ENCODE measurements around the gene BRS3.
"Not testable (repeated sequence)": the region's sequence is repeated elsewhere in the genome, so short reads cannot be mapped to it uniquely, and the experiment has no call there.

Gene BRS3

GRCh38 chrX:136487647-136488046 lies at the start of gene BRS3:
Gene BRS3, plus strand, starts transcription at chrX:136487947. Its CDS starts 168 bp downstream, at chrX:136488115.
- DNase-seq, result no peak

- DNase-seq, result no peak
These were observed 49.6 kb upstream of the BRS3 start for GRCh38 chrX:136438192-136438591.

- not testable (repeated sequence) for DNase-seq
These were observed 42.1 kb upstream of the BRS3 start for GRCh38 chrX:136445674-136446073.

GRCh38 chrX:136446208-136446607 lies 41.5 kb upstream of the BRS3 start:
- no peak for DNase-seq

GRCh38 chrX:136447308-136447707 lies 40.4 kb upstream of the BRS3 start:
- DNase-seq, result no peak

GRCh38 chrX:136447968-136448367 lies 39.8 kb upstream of the BRS3 start:
- DNase-seq, result no peak

- DNase-seq, result no peak
These were observed 37.5 kb upstream of the BRS3 start for GRCh38 chrX:136450050-136450830.

GRCh38 chrX:136452614-136453013 lies 35.1 kb upstream of the BRS3 start:
- DNase-seq, result no peak

GRCh38 chrX:136453114-136453513 lies 34.6 kb upstream of the BRS3 start:
- DNase-seq, result no peak

- no peak for DNase-seq
These were observed 34.0 kb upstream of the BRS3 start for GRCh38 chrX:136453771-136454170.

GRCh38 chrX:136456133-136456532 lies 31.6 kb upstream of the BRS3 start:
- no peak for DNase-seq

GRCh38 chrX:136457303-136457917 lies 30.3 kb upstream of the BRS3 start:
- DNase-seq, result no peak

- no peak for DNase-seq
These were observed 23.2 kb upstream of the BRS3 start for GRCh38 chrX:136464589-136464988.

GRCh38 chrX:136467303-136467702 lies 20.4 kb upstream of the BRS3 start:
- no peak for DNase-seq

- no peak for DNase-seq
These were observed 19.2 kb upstream of the BRS3 start for GRCh38 chrX:136468391-136469103.

GRCh38 chrX:136473663-136474062 lies 14.1 kb upstream of the BRS3 start:
- DNase-seq, result no peak

GRCh38 chrX:136475236-136475635 lies 12.5 kb upstream of the BRS3 start:
- DNase-seq, result no peak

GRCh38 chrX:136476501-136476900 lies 11.2 kb upstream of the BRS3 start:
- no peak for DNase-seq

GRCh38 chrX:136477026-136477425 lies 10.7 kb upstream of the BRS3 start:
- DNase-seq, result peak; percentile 6

GRCh38 chrX:136480383-136480782 lies 7.4 kb upstream of the BRS3 start:
- DNase-seq, result no peak

- no peak for DNase-seq
These were observed 959 bp downstream of the BRS3 start for GRCh38 chrX:136488706-136489105.

GRCh38 chrX:136491832-136492231 lies 4.1 kb downstream of the BRS3 start:
- no peak for DNase-seq

GRCh38 chrX:136493011-136493410 lies 5.3 kb downstream of the BRS3 start:
- DNase-seq, result no peak

GRCh38 chrX:136495043-136495442 lies 7.3 kb downstream of the BRS3 start:
- no peak for DNase-seq
